IMR-90 (cell line): Measurements from ENCODE around the gene COL5A1. TPM values are rescaled to one million over a fixed set of nuclear protein-coding genes. Genes with fewer than 3 reads are reported as not detected.

ENCODE experiments used
- ATAC-seq: fragments of 200-7000 bp; cut with Tn5 transposase; 2 replicates; pipeline ENCODE4 v1.9.1; 2020; ENCODE audit warnings: low read depth, mild to moderate bottlenecking, moderate library complexity
- BruUV-seq: library from RNA; stranded (reverse); fragments of 400-500 nt; replicated peaks from 2 replicates; lab custom pipeline; 2021; lab: Mats Ljungman, UMichigan
- CTCF ChIA-PET: fragments of 300-600 bp; formaldehyde crosslinking; extraction: SDS; loops from one replicate; lab custom pipeline; 2021; ENCODE audit warnings: antibody characterized with exemption; lab: Yijun Ruan, JAX
- POLR2A ChIA-PET: fragments of 300-600 bp; sonication (Branson Sonifier 250); formaldehyde crosslinking; loops from one replicate; lab custom pipeline; 2022; ENCODE audit warnings: antibody characterized with exemption; ENCODE audit not compliant: unreplicated experiment; lab: Charles Lee
- DNase-seq: peaks from one replicate; pipeline ENCODE4 v3.0.0; 2013
- H2AFZ ChIP-seq: replicated peaks from 2 replicates; pipeline ENCODE3; 2013; ENCODE audit warnings: low read length, mild to moderate bottlenecking; ENCODE audit not compliant: poor library complexity
- H2AK5ac ChIP-seq: 2 replicates; pipeline ENCODE4 v1.6.1; 2013; ENCODE audit warnings: low read depth, low read length, inconsistent platforms
- H2AK9ac ChIP-seq: replicated peaks from 2 replicates; pipeline ENCODE3; 2013; ENCODE audit warnings: mild to moderate bottlenecking, low read depth, low read length, moderate library complexity; ENCODE audit not compliant: poor library complexity
- H2BK120ac ChIP-seq: 2 replicates; pipeline ENCODE4 v1.6.1; 2013; ENCODE audit warnings: low read depth, low read length, inconsistent platforms
- H2BK15ac ChIP-seq: 3 replicates; pipeline ENCODE4 v1.6.1; 2013; ENCODE audit warnings: low read depth, low read length, inconsistent platforms
- H2BK20ac ChIP-seq: 2 replicates; pipeline ENCODE4 v1.6.1; 2013; ENCODE audit warnings: low read depth, mild to moderate bottlenecking, inconsistent platforms, low read length, moderate library complexity
- H2BK5ac ChIP-seq: 2 replicates; pipeline ENCODE4 v1.6.1; 2013; ENCODE audit warnings: mild to moderate bottlenecking, low read depth, low read length, inconsistent platforms; ENCODE audit not compliant: poor library complexity, severe bottlenecking
- H3K14ac ChIP-seq: replicated peaks from 2 replicates; pipeline ENCODE4 v1.6.1; 2013; ENCODE audit warnings: low read depth, low read length, inconsistent platforms
- H3K18ac ChIP-seq: 2 replicates; pipeline ENCODE4 v1.6.1; 2013; ENCODE audit warnings: low read depth, low read length, control low read depth
- H3K23ac ChIP-seq: 2 replicates; pipeline ENCODE4 v1.6.1; 2013; ENCODE audit warnings: low read depth, low read length, inconsistent platforms
- H3K27ac ChIP-seq: 2 replicates; pipeline ENCODE4 v1.5.1; 2013; ENCODE audit warnings: mild to moderate bottlenecking, control low read depth, low read length; ENCODE audit not compliant: insufficient read depth
- H3K27me3 ChIP-seq: 2 replicates; pipeline ENCODE4 v1.6.1; 2013; ENCODE audit warnings: low read length; ENCODE audit not compliant: control insufficient read depth, insufficient read depth
- H3K36me3 ChIP-seq: 2 replicates; pipeline ENCODE4 v1.6.1; 2013; ENCODE audit warnings: low read length, mixed read lengths; ENCODE audit not compliant: control insufficient read depth, insufficient read depth
- H3K4ac ChIP-seq: 2 replicates; pipeline ENCODE4 v1.6.1; 2013; ENCODE audit warnings: low read depth, low read length, inconsistent platforms
- H3K4me1 ChIP-seq: 2 replicates; pipeline ENCODE4 v1.6.1; 2013; ENCODE audit warnings: low read length, mixed read lengths; ENCODE audit not compliant: control insufficient read depth, insufficient read depth
- H3K4me2 ChIP-seq: 2 replicates; pipeline ENCODE4 v1.6.1; 2013; ENCODE audit warnings: low read depth, mild to moderate bottlenecking, control low read depth, low read length, moderate library complexity
- H3K4me3 ChIP-seq: 2 replicates; pipeline ENCODE4 v1.5.1; 2013; ENCODE audit warnings: low read depth, mild to moderate bottlenecking, control low read depth, low read length, moderate library complexity; ENCODE audit not compliant: insufficient read depth
- H3K56ac ChIP-seq: 2 replicates; pipeline ENCODE4 v1.6.1; 2013; ENCODE audit warnings: low read length, inconsistent platforms; ENCODE audit not compliant: insufficient read depth; ENCODE audit errors: extremely low read depth
- H3K79me1 ChIP-seq, 2 experiments: 2 replicates each; pipeline ENCODE4 v1.6.1; 2013; ENCODE audit warnings: low read length in 2 of 2, inconsistent platforms in 1 of 2, low read depth in 1 of 2
- H3K9ac ChIP-seq: 2 replicates; pipeline ENCODE4 v1.6.1; 2013; ENCODE audit warnings: low read depth, low read length, control low read depth
- H3K9me1 ChIP-seq: 2 replicates; pipeline ENCODE4 v1.6.1; 2013; ENCODE audit warnings: low read length, inconsistent platforms; ENCODE audit not compliant: insufficient read depth
- H3K9me3 ChIP-seq: 2 replicates; pipeline ENCODE4 v1.6.1; 2013; ENCODE audit warnings: low read length; ENCODE audit not compliant: control insufficient read depth, insufficient read depth
- H4K20me1 ChIP-seq: 2 replicates; pipeline ENCODE4 v1.6.1; 2013; ENCODE audit warnings: low read length, inconsistent platforms; ENCODE audit not compliant: insufficient read depth
- H4K5ac ChIP-seq: 2 replicates; pipeline ENCODE4 v1.6.1; 2013; ENCODE audit warnings: mild to moderate bottlenecking, low read depth, low read length, control low read depth
- H4K8ac ChIP-seq, 2 experiments: 2 replicates each; pipeline ENCODE4 v1.6.1; 2013; ENCODE audit warnings: low read depth in 2 of 2, low read length in 2 of 2, control low read depth in 1 of 2, inconsistent platforms in 1 of 2
- H4K91ac ChIP-seq: 2 replicates; pipeline ENCODE4 v1.6.1; 2013; ENCODE audit warnings: low read depth, low read length, inconsistent platforms; ENCODE audit not compliant: insufficient read depth
- FOS ChIP-seq: fragments of 150-350 bp; IDR thresholded peaks from 2 replicates; pipeline ENCODE4 v1.6.1; 2016; ENCODE audit warnings: low read depth, low read length
- WGBS, 2 experiments: methylation state at CpG; one replicate each; pipeline versions ENCODE4 v1.1.5 to v1.1.7; 2013; ENCODE audit warnings: missing lambda C conversion rate in 2 of 2; ENCODE audit not compliant: insufficient read length in 1 of 2; ENCODE audit errors: extremely low coverage in 2 of 2; 5-methylcytosine and 5-hydroxymethylcytosine counted together
- dilution Hi-C: fragments of 300-500 bp; cut with HindIII; formaldehyde crosslinking; loops from one replicate; pipeline ENCODE4 v1.14.3; 2018; ENCODE audit warnings: low sequenced_read_pairs; ENCODE audit not compliant: unreplicated experiment
- in situ Hi-C: fragments of 300-500 bp; cut with MboI; formaldehyde crosslinking; loops from 3 replicates; pipeline ENCODE4 v1.14.3; 2019; ENCODE audit warnings: low sequenced_read_pairs, inconsistent platforms, mixed read lengths
- intact Hi-C: fragments of 100-400 bp; cut with micrococcal nuclease; formaldehyde crosslinking; loops from 2 replicates; pipeline ENCODE4 v1.10.0; 2022
- polyA plus RNA-seq, 3 experiments: library from polyadenylated mRNA; depleted of rRNA; stranded (reverse); fragments of >200 nt; gene quantifications; 2 replicates each; pipeline ENCODE4 v1.2.3, GENCODE V29; 2012; ENCODE audit warnings: low replicate concordance in 1 of 3
- total RNA-seq: library from RNA; depleted of rRNA; stranded (reverse); fragments of >200 nt; gene quantifications from 2 replicates; pipeline ENCODE4 v1.2.3, GENCODE V29; 2012

The COL5A1 gene
- total and polyA plus RNA-seq, 2 of the 4 experiments (the other 2 are of a cell fraction): 19.2 to 173 TPM

DNA sequence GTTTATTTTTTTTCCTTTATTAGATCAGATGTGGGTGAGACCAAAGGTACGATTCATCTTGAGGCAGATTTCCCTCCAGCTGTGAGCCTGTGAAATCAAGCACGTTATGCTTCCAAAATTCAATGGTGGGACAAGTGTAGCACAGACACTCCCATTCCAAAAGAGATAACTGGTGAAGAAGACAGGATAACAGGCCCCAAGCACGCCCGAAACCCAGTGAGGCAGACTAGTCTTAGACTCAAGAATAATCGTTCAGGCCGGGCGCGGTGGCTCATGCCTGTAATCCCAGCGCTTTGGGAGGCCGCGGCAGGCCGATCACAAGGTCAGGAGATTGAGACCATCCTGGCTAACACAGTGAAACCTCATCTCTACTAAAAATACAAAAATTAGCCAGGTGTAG lies 36.8 kb upstream of the COL5A1 start:
- Histone ChIP-seq H3K36me3 (no peaks in the 10 kb centered on the region), H3K9me1 (peaks cover 14% of the 10 kb centered on the region), H4K8ac (no peak overlapping the region), H3K4me2 (no peak overlapping the region), H3K9ac (no peak overlapping the region), H4K5ac (no peak overlapping the region), H3K79me1 (peaks cover 2 to 8% of the 10 kb centered on the region in 2 experiments; a peak in 1 of 4 replicates), H2BK15ac (peak overlapping the region; percentile 72; the same call in 1 of the 3 replicates), H4K91ac (no peak overlapping the region), H2BK20ac (peak overlapping the region; percentile 88), H3K27me3 (no peaks in the 10 kb centered on the region), H3K4ac (no peak overlapping the region; the same call in 1 of the 2 replicates), H2AK9ac (no peak overlapping the region), H3K23ac (no peak overlapping the region), H3K14ac (peak overlapping the region; percentile 84; the same call in 1 of the 2 replicates), H3K56ac (no peak overlapping the region), H4K20me1 (no peaks in the 10 kb centered on the region; the same call in 1 of the 2 replicates), H3K4me1 (peaks cover 18% of the 10 kb centered on the region), H2AFZ (no peak overlapping the region), H3K9me3 (0 out of 2 replicates have a peak, but pooled peaks cover 2% of the 10 kb centered on the region), H3K4me3 (no peak overlapping the region), H3K27ac (no peak overlapping the region), H2AK5ac (peak overlapping the region; percentile 98; the same call in 1 of the 2 replicates), H2BK120ac (no peak overlapping the region; the same call in 1 of the 2 replicates), H2BK5ac (no peak overlapping the region), H3K18ac (no peak overlapping the region)
- dilution Hi-C loops: no loop called here
- no peak for DNase-seq
- 81% methylated on average over 7 of the region's 12 CpGs; no CpG with 5 or more reads in 1 of the 2 experiments for WGBS, 2 experiments
- no peak for TF ChIP-seq FOS
- ChIA-PET POLR2A (no interaction called here), CTCF (no interaction called here)
- ATAC-seq: no peak
- intact Hi-C loops: no loop called here
- BruUV-seq: no TSS peak
- in situ Hi-C loops: no loop called here
